Measurements from ENCODE around the gene LDLRAD4.

The LDLRAD4 gene

DNA sequence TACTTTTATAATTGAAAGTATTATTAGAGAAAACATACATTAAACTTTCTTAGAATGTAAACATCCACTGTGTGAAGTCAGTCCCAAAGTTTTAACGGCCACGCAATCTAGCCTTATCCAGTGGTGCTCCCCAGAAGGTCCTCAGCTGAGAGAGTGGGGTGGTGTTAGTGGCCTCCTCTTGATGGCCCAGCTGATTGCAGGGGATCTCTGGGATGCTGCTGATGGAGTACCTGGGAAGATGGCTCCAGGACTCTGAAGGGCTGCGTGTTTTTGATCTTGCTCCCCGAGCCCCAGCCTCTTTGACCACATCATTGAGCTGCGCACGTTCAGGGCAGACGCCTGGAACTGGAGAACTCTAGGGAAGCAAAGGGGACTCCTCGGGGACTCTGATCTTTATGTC is 326.4 kb downstream of the LDLRAD4 start:
- H3K27ac ChIP-seq: no peak overlapping the region
- H4K20me1 ChIP-seq (ENCODE audit: insufficient read depth): no peaks in the 10 kb centered on the region
- no peaks in the 10 kb centered on the region for H3K79me2 ChIP-seq (ENCODE audit: insufficient read depth, low read depth)
- no peaks in the 10 kb centered on the region for H3K36me3 ChIP-seq (ENCODE audit: insufficient read depth)
- no peak overlapping the region for H3K9ac ChIP-seq
- no peaks in the 10 kb centered on the region for H3K4me1 ChIP-seq (ENCODE audit: low read depth, poor library complexity, severe bottlenecking)
- no peak overlapping the region for H3K4me2 ChIP-seq
- H2AFZ ChIP-seq (ENCODE audit: low read depth): no peak overlapping the region
- H3K4me3 ChIP-seq (IDR thresholded peaks at IDR 0.05; ENCODE audit: insufficient read depth, low read depth, low read length): no peak overlapping the region
- TF ChIP-seq, protein P1, sequence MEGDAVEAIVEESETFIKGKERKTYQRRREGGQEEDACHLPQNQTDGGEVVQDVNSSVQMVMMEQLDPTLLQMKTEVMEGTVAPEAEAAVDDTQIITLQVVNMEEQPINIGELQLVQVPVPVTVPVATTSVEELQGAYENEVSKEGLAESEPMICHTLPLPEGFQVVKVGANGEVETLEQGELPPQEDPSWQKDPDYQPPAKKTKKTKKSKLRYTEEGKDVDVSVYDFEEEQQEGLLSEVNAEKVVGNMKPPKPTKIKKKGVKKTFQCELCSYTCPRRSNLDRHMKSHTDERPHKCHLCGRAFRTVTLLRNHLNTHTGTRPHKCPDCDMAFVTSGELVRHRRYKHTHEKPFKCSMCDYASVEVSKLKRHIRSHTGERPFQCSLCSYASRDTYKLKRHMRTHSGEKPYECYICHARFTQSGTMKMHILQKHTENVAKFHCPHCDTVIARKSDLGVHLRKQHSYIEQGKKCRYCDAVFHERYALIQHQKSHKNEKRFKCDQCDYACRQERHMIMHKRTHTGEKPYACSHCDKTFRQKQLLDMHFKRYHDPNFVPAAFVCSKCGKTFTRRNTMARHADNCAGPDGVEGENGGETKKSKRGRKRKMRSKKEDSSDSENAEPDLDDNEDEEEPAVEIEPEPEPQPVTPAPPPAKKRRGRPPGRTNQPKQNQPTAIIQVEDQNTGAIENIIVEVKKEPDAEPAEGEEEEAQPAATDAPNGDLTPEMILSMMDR (conservative IDR thresholded peaks at IDR 0.05; ENCODE audit: low read depth, low read length): no peak
- H3K27me3 ChIP-seq (ENCODE audit: insufficient read depth, low read depth): no peaks in the 10 kb centered on the region

DNA sequence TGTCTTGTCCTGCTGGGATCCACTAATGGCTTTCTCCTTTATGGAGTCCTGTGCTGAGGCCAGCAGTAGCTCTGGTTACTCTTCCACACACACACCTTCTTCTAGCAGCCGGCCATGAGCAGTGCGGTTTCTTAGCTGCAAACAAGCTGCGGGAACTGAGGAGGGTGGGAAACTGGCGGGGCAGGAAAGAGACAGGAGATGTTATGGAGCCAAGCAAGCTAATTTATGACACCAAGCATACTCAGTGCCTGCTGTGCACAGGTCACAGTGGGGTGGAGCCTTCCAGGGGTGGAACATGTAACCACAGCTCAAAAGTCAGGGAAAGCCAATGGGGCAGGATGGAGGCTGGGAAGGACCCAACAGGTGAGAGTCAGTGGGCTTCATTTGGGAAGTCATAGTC is 327.0 kb downstream of the LDLRAD4 start:
- Histone ChIP-seq H3K27me3 (ENCODE audit: insufficient read depth, low read depth) (no peaks in the 10 kb centered on the region), H2AFZ (ENCODE audit: low read depth) (no peak overlapping the region), H3K4me2 (no peak overlapping the region), H4K20me1 (ENCODE audit: insufficient read depth) (no peaks in the 10 kb centered on the region), H3K4me1 (ENCODE audit: low read depth, poor library complexity, severe bottlenecking) (no peaks in the 10 kb centered on the region), H3K27ac (no peak overlapping the region), H3K79me2 (ENCODE audit: insufficient read depth, low read depth) (no peaks in the 10 kb centered on the region), H3K36me3 (ENCODE audit: insufficient read depth) (no peaks in the 10 kb centered on the region), H3K9ac (no peak overlapping the region), H3K4me3 (IDR thresholded peaks at IDR 0.05; ENCODE audit: insufficient read depth, low read depth, low read length) (no peak overlapping the region)
- TF ChIP-seq, protein P1 (conservative IDR thresholded peaks at IDR 0.05; ENCODE audit: low read depth, low read length): no peak

DNA sequence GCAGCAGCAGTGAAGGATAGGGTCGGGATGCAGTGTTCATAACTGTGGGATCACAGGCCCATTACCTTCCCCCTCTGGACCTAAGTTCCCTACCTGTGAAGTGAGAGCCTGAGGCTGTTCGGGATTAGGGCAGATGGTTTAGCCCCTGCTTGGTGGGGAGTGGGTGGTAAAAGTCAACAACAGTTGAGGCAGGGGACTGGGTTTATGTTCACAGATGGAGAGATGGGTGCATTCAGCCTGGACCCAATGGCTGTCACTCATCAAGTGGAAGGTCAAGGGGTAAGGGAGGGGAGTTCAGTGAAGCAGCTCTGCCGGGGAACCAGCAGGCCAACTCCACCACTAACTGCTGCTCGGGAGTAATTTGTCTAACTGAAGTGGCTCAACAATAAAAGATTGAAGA is 327.4 kb downstream of the LDLRAD4 start:
- Histone ChIP-seq H3K4me2 (no peak overlapping the region), H3K27ac (no peak overlapping the region), H4K20me1 (ENCODE audit: insufficient read depth) (no peaks in the 10 kb centered on the region), H3K79me2 (ENCODE audit: insufficient read depth, low read depth) (no peaks in the 10 kb centered on the region), H3K27me3 (ENCODE audit: insufficient read depth, low read depth) (no peaks in the 10 kb centered on the region), H3K9ac (no peak overlapping the region), H3K4me3 (IDR thresholded peaks at IDR 0.05; ENCODE audit: insufficient read depth, low read depth, low read length) (no peak overlapping the region), H3K36me3 (ENCODE audit: insufficient read depth) (no peaks in the 10 kb centered on the region), H3K4me1 (ENCODE audit: low read depth, poor library complexity, severe bottlenecking) (no peaks in the 10 kb centered on the region), H2AFZ (ENCODE audit: low read depth) (no peak overlapping the region)
- TF ChIP-seq, protein P1 (conservative IDR thresholded peaks at IDR 0.05; ENCODE audit: low read depth, low read length): no peak

DNA sequence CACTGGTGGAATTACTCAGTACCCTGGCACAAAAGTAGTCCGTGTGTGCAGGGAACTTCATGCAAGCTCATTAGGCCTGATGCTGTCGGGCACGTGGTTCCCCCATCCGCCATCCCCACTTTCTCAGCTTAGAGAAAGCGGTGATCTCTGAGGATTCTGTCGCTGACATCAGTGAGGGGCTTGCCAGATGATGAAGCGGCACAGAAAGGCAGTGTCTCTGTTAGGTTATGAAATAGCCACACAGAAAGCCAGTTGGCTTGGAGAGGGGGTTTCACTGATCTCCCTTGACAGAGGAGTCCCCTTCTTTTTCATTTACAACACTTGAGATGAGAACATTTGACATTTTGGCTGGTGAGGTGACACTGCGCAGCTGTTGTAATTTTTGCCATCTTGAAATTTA is 328.1 kb downstream of the LDLRAD4 start:
- no peaks in the 10 kb centered on the region for H3K4me1 ChIP-seq (ENCODE audit: low read depth, poor library complexity, severe bottlenecking)

More for the DNA sequence above, 328.1 kb downstream of the LDLRAD4 start:
- H3K4me3 ChIP-seq (IDR thresholded peaks at IDR 0.05; ENCODE audit: insufficient read depth, low read depth, low read length): no peak overlapping the region
- H3K36me3 ChIP-seq (ENCODE audit: insufficient read depth): no peaks in the 10 kb centered on the region
- TF ChIP-seq, protein P1 (conservative IDR thresholded peaks at IDR 0.05; ENCODE audit: low read depth, low read length): no peak
- H3K4me2 ChIP-seq: no peak overlapping the region
- no peak overlapping the region for H3K9ac ChIP-seq
- H4K20me1 ChIP-seq (ENCODE audit: insufficient read depth): no peaks in the 10 kb centered on the region
- H2AFZ ChIP-seq (ENCODE audit: low read depth): no peak overlapping the region
- no peaks in the 10 kb centered on the region for H3K79me2 ChIP-seq (ENCODE audit: insufficient read depth, low read depth)
- no peaks in the 10 kb centered on the region for H3K27me3 ChIP-seq (ENCODE audit: insufficient read depth, low read depth)
- no peak overlapping the region for H3K27ac ChIP-seq
